ENCODE data around the gene RB1. TPM values are rescaled to one million over a fixed set of nuclear protein-coding genes. Genes with fewer than 3 reads are reported as not detected.

Gene RB1
- total and polyA plus RNA-seq, 2 donors from 2014 or later: 12.3 to 46.5 TPM

GRCh38 chr13:48485432-48485831 is 181.9 kb downstream of the RB1 start:
- H3K27me3 ChIP-seq (ENCODE audit: control insufficient read depth, insufficient read depth, low read length): no peaks in the 10 kb centered on the region
- peaks cover 0 to 5% (median 2%) of the 10 kb centered on the region in 3 donors for H3K36me3 ChIP-seq (ENCODE audit: control insufficient read depth in 2 of 3, insufficient read depth in 3 of 3, low read length in 3 of 3)
- intact Hi-C loops (cut with DNase I): no loop called here
- no peak overlapping the region for H3K9ac ChIP-seq (ENCODE audit: low read length in 3 of 3)
- no peaks in the 10 kb centered on the region for H3K4me1 ChIP-seq (ENCODE audit: control insufficient read depth in 2 of 3, insufficient read depth in 2 of 3, low read depth in 1 of 3, low read length in 3 of 3)
- no peak overlapping the region for H3K27ac ChIP-seq (ENCODE audit: low read depth in 2 of 2, low read length in 2 of 2)
- TF ChIP-seq CTCF (IDR thresholded peaks at IDR 0.05; ENCODE audit: borderline replicate concordance, extremely low read depth, insufficient read depth): no peak
- DNase-seq (no peak), FAIRE-seq (no peak)
- H3K4me3 ChIP-seq (ENCODE audit: low read length in 3 of 3): no peak overlapping the region
- peaks cover 0 to 4% (median 0%) of the 10 kb centered on the region in 3 donors for H3K9me3 ChIP-seq (ENCODE audit: control insufficient read depth in 2 of 3, insufficient read depth in 1 of 3, low read length in 3 of 3)

DNA sequence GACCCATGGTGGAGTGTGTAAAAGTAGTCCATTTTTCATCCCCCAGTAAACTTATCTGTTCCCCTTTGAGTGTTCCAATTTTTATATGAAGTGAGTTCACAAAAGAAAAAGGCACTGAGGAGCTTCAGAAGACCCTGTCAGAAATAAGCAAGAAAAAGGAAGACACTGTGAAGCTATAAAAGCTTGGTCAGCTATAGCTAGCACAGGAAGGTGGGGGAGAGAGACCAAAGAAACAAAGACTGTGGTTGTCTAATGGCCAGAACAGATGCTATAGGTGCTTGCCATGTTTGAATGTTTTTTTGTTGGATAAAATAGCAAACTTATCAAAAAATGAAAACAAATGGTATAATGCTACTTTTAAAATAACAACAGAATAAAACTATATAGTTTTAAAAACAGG is 182.8 kb downstream of the RB1 start:
- Histone ChIP-seq H3K4me3 (ENCODE audit: low read length in 3 of 3) (no peak overlapping the region), H3K9ac (ENCODE audit: low read length in 3 of 3) (no peak overlapping the region), H3K9me3 (ENCODE audit: control insufficient read depth in 2 of 3, insufficient read depth in 1 of 3, low read length in 3 of 3) (peaks cover 0 to 4% (median 0%) of the 10 kb centered on the region in 3 donors), H3K27me3 (ENCODE audit: control insufficient read depth, insufficient read depth, low read length) (no peaks in the 10 kb centered on the region), H3K36me3 (ENCODE audit: control insufficient read depth in 2 of 3, insufficient read depth in 3 of 3, low read length in 3 of 3) (peaks cover 0 to 5% (median 2%) of the 10 kb centered on the region in 3 donors), H3K27ac (ENCODE audit: low read depth in 2 of 2, low read length in 2 of 2) (no peak overlapping the region), H3K4me1 (ENCODE audit: control insufficient read depth in 2 of 3, insufficient read depth in 2 of 3, low read depth in 1 of 3, low read length in 3 of 3) (no peaks in the 10 kb centered on the region)
- no peak for TF ChIP-seq CTCF (IDR thresholded peaks at IDR 0.05; ENCODE audit: borderline replicate concordance, extremely low read depth, insufficient read depth)
- intact Hi-C loops (cut with DNase I): no loop called here
- DNase-seq (no peak), FAIRE-seq (no peak)

DNA sequence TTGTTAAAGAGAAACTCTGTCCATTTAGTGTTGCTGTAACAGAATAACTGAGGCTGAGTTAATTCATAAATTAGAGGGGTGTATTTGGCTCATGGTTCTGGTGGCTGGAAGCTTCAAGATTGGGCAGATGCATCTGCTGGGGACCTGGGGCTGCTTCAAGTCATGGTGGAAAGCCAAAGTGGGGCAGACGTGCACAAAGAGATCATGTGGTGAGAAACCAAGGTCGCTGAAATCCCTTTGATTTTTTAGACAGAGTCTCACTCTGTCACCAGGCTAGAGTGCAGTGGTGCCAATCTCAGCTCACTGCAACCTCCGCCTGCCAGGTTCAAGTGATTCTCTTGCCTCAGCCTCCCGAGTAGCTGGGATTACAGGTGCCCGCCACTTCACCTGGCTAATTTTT is 183.3 kb downstream of the RB1 start:
- intact Hi-C loops (cut with DNase I): no loop called here
- DNase-seq (no peak), FAIRE-seq (no peak)
- peaks cover 0 to 5% (median 2%) of the 10 kb centered on the region in 3 donors for H3K36me3 ChIP-seq (ENCODE audit: control insufficient read depth in 2 of 3, insufficient read depth in 3 of 3, low read length in 3 of 3)
- H3K27me3 ChIP-seq (ENCODE audit: control insufficient read depth, insufficient read depth, low read length): no peaks in the 10 kb centered on the region
- H3K9me3 ChIP-seq (ENCODE audit: control insufficient read depth in 2 of 3, insufficient read depth in 1 of 3, low read length in 3 of 3): peaks cover 0 to 4% (median 0%) of the 10 kb centered on the region in 3 donors
- H3K9ac ChIP-seq (ENCODE audit: low read length in 3 of 3): no peak overlapping the region
- TF ChIP-seq CTCF (IDR thresholded peaks at IDR 0.05; ENCODE audit: borderline replicate concordance, extremely low read depth, insufficient read depth): no peak
- no peak overlapping the region for H3K27ac ChIP-seq (ENCODE audit: low read depth in 2 of 2, low read length in 2 of 2)
- no peak overlapping the region for H3K4me3 ChIP-seq (ENCODE audit: low read length in 3 of 3)
- no peaks in the 10 kb centered on the region for H3K4me1 ChIP-seq (ENCODE audit: control insufficient read depth in 2 of 3, insufficient read depth in 2 of 3, low read depth in 1 of 3, low read length in 3 of 3)

- Histone ChIP-seq H3K27me3 (ENCODE audit: control insufficient read depth, insufficient read depth, low read length) (no peaks in the 10 kb centered on the region), H3K9me3 (ENCODE audit: control insufficient read depth in 2 of 3, insufficient read depth in 1 of 3, low read length in 3 of 3) (peaks cover 0 to 4% (median 0%) of the 10 kb centered on the region in 3 donors), H3K4me1 (ENCODE audit: control insufficient read depth in 2 of 3, insufficient read depth in 2 of 3, low read depth in 1 of 3, low read length in 3 of 3) (no peaks in the 10 kb centered on the region), H3K36me3 (ENCODE audit: control insufficient read depth in 2 of 3, insufficient read depth in 3 of 3, low read length in 3 of 3) (peaks cover 0 to 5% (median 2%) of the 10 kb centered on the region in 3 donors), H3K4me3 (ENCODE audit: low read length in 3 of 3) (no peak overlapping the region), H3K9ac (ENCODE audit: low read length in 3 of 3) (no peak overlapping the region), H3K27ac (ENCODE audit: low read depth in 2 of 2, low read length in 2 of 2) (no peak overlapping the region)
- FAIRE-seq: no peak
- intact Hi-C loops (cut with DNase I): no loop called here
- no peak for DNase-seq
- no peak for TF ChIP-seq CTCF (IDR thresholded peaks at IDR 0.05; ENCODE audit: borderline replicate concordance, extremely low read depth, insufficient read depth)
Measured at GRCh38 chr13:48487968-48488367, 184.4 kb downstream of the RB1 start.

Measured in kidney (tissue), 14 donors.